ENCODE results near the gene AADACL4. TPM values are rescaled to one million over a fixed set of nuclear protein-coding genes. Genes with fewer than 3 reads are reported as not detected.
"Not testable (repeated sequence)": the region's sequence is repeated elsewhere in the genome, so short reads cannot be mapped to it uniquely, and the experiment has no call there.

Gene AADACL4
- total RNA-seq, 1 experiment from 2014 or later, result not detected

- no peak for DNase-seq (ENCODE audit: low read depth)
Measured at GRCh38 chr1:12709696-12710095, 65.8 kb downstream of the AADACL4 start.

- no peak for DNase-seq (ENCODE audit: low read depth)
Measured at GRCh38 chr1:12711536-12711935, 67.7 kb downstream of the AADACL4 start.

GRCh38 chr1:12712076-12712475 lies 68.2 kb downstream of the AADACL4 start:
- DNase-seq (ENCODE audit: low read depth), result no peak

GRCh38 chr1:12712929-12713328 lies 69.0 kb downstream of the AADACL4 start:
- DNase-seq (ENCODE audit: low read depth), result no peak

- not testable (repeated sequence) for DNase-seq (ENCODE audit: low read depth)
Measured at GRCh38 chr1:12713651-12714050, 69.8 kb downstream of the AADACL4 start.

- DNase-seq (ENCODE audit: low read depth), result no peak
Measured at GRCh38 chr1:12714710-12715475, 71.0 kb downstream of the AADACL4 start.

- DNase-seq (ENCODE audit: low read depth), result no peak
Measured at GRCh38 chr1:12715896-12716437, 72.1 kb downstream of the AADACL4 start, which contains the start of gene AADACL3. AADACL3 (plus strand) TSS chr1:12716110; CDS start chr1:12716177, 67 bp downstream.

Other genes starting within 250 kb of the AADACL4 start
- gene DHRS3, start 25.9 kb upstream of the AADACL4 start, total RNA-seq (2014; rRNA removed), result 1.4 and 1.6 TPM in 2 replicates
- not detected in 2 replicates for gene AADACL3, start 72.0 kb downstream of the AADACL4 start, total RNA-seq (2014; rRNA removed)
- gene CFAP107, start 102.1 kb downstream of the AADACL4 start, total RNA-seq (2014; rRNA removed), result not detected in 2 replicates
- not detected in 2 replicates for gene PRAMEF12, start 129.7 kb downstream of the AADACL4 start, total RNA-seq (2014; rRNA removed)
- not detected in 2 replicates for gene PRAMEF1, start 147.3 kb downstream of the AADACL4 start, total RNA-seq (2014; rRNA removed)
- gene PRAMEF11, start 187.3 kb downstream of the AADACL4 start, total RNA-seq (2014; rRNA removed), result not detected in 2 replicates
- gene HNRNPCL1, start 204.6 kb downstream of the AADACL4 start, total RNA-seq (2014; rRNA removed), result not detected in 2 replicates
- not detected in 2 replicates for gene PRAMEF2, start 213.0 kb downstream of the AADACL4 start, total RNA-seq (2014; rRNA removed)
- not detected in 2 replicates for gene PRAMEF4, start 242.1 kb downstream of the AADACL4 start, total RNA-seq (2014; rRNA removed)